HepG2 (cell line): ENCODE measurements around the gene TMX2. TPM values are rescaled to one million over a fixed set of nuclear protein-coding genes. Genes with fewer than 3 reads are reported as not detected.

Experiments
- CBX2 ChIP-seq, 2 experiments: fragments of 200-600 bp in 1 of 2; sonication (generic); formaldehyde crosslinking in 1 of 2; IDR thresholded peaks; 2 replicates each; pipeline versions ENCODE4 v1.7.0 to v1.8.1; 2018 to 2022; ENCODE audit warnings: low read depth in 2 of 2, low read length in 1 of 2, mild to moderate bottlenecking in 1 of 2, missing genetic modification reagents in 1 of 2
- CREM ChIP-seq, 2 experiments: sonication (generic) in 1 of 2; formaldehyde crosslinking in 1 of 2; IDR thresholded peaks; 2 replicates each; pipeline versions ENCODE4 v1.4.0 to v1.6.1; 2016 to 2020; ENCODE audit warnings: antibody characterized with exemption in 1 of 2, mild to moderate bottlenecking in 1 of 2, missing genetic modification reagents in 1 of 2
- NFKB2 ChIP-seq: sonication (generic); formaldehyde crosslinking; IDR thresholded peaks from 2 replicates; pipeline ENCODE4 v1.4.0; 2020; ENCODE audit warnings: missing genetic modification reagents, borderline replicate concordance
- RERE ChIP-seq: IDR thresholded peaks from 2 replicates; pipeline ENCODE4 v1.6.1; 2016; ENCODE audit warnings: low read depth, missing genetic modification reagents, missing compliant biosample characterization
- SMAD1 ChIP-seq: sonication (generic); formaldehyde crosslinking; IDR thresholded peaks from 2 replicates; pipeline ENCODE4 v1.4.0; 2020; ENCODE audit warnings: missing genetic modification reagents, low read depth, mild to moderate bottlenecking, borderline replicate concordance
- ZEB1 ChIP-seq: IDR thresholded peaks from 2 replicates; pipeline ENCODE4 v1.6.1; 2012; ENCODE audit warnings: mild to moderate bottlenecking, low read depth, inconsistent platforms; ENCODE audit not compliant: insufficient replicate concordance
- ZNF33A ChIP-seq: sonication (generic); formaldehyde crosslinking; IDR thresholded peaks from 2 replicates; pipeline ENCODE4 v1.5.1; 2020; ENCODE audit warnings: missing genetic modification reagents, mild to moderate bottlenecking, moderate library complexity, borderline replicate concordance
- ZNF430 ChIP-seq: sonication (generic); formaldehyde crosslinking; IDR thresholded peaks from 2 replicates; pipeline ENCODE4 v1.9.0; 2021; ENCODE audit warnings: mild to moderate bottlenecking, missing genetic modification reagents
- ZNF546 ChIP-seq: sonication (generic); formaldehyde crosslinking; conservative IDR thresholded peaks from 2 replicates; pipeline ENCODE4 v1.8.1; 2023; ENCODE audit warnings: mild to moderate bottlenecking, missing genetic modification reagents
- ZNF614 ChIP-seq: IDR thresholded peaks from 2 replicates; pipeline ENCODE4 v1.6.1; 2018; ENCODE audit warnings: missing biosample characterization, missing genetic modification reagents, inconsistent platforms, borderline replicate concordance
- ZNF615 ChIP-seq: sonication (generic); formaldehyde crosslinking; IDR thresholded peaks from 2 replicates; pipeline ENCODE4 v1.5.0; 2020; ENCODE audit warnings: mild to moderate bottlenecking, missing genetic modification reagents, borderline replicate concordance
- polyA plus RNA-seq, 8 experiments: library from polyadenylated mRNA; depleted of rRNA in 3 of 8; stranded (reverse) in 7 of 8; unstranded in 1 of 8; fragments of >200 nt; fragmentation: Illumina TruSeq in 4 of 8; extraction: Trizol in 4 of 8; gene quantifications; 2 replicates each; pipeline versions ENCODE4 v1.2.1 to v1.2.3, GENCODE V29; 2011 to 2016; ENCODE audit warnings: low read depth in 4 of 8, missing spikeins in 1 of 8, mixed read lengths in 1 of 8; ENCODE audit not compliant: insufficient read depth in 1 of 8
- total RNA-seq, 5 experiments: library from RNA; depleted of rRNA; stranded (reverse); fragments of >200 nt; fragmentation: Illumina TruSeq; extraction: Trizol; gene quantifications; 2 replicates each; pipeline ENCODE4 v1.2.3, GENCODE V29; 2016; ENCODE audit warnings: low read depth in 1 of 5
- TF ChIP-seq, protein P1 (sequence below): sonication (generic); formaldehyde crosslinking; IDR thresholded peaks from 2 replicates; pipeline ENCODE4 v1.4.0; 2020; ENCODE audit warnings: missing genetic modification reagents, borderline replicate concordance

Gene TMX2
- total and polyA plus RNA-seq, 2 of the 13 experiments (the other 11 are each of a cell fraction or from before 2014, with no cell fraction given): 84.5 to 129 TPM

DNA sequence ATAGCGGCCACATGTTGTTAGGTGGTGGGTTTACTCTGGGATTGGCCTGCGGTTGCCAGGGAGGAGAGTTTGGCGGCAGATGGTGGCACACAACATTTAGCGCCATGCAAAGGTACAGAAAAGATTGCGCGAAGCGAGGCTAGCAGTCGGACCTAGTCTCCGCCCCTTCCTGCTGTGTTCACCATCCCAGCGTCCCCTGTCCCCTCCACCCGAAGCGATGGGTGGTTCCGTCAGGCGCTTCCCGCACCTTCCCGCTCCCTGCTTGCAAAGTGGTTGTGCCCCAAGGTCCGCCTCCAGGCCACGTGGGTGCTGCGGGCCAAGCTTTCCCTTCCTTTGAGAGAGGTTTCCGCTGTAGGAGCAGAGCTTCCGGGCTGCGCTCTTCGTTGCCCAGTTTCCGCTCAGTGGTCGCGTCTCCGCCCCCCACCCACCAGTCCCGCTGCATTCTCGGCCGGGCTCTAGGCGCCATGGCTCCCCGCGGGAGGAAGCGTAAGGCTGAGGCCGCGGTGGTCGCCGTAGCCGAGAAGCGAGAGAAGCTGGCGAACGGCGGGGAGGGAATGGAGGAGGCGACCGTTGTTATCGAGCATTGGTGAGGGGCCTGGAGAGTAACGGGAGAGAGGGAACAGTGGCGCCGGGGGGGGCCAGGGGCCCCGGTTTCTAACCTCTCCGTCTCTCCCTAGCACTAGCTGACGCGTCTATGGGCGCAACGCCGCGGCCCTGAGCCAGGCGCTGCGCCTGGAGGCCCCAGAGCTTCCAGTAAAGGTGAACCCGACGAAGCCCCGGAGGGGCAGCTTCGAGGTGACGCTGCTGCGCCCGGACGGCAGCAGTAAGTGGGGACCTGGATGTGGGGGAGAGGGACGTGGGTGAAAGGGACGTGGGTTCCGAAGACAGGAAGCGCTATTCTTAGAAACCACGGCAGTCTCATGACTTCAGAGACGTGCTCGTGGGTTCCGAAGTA, 29.0 kb downstream of the TMX2 start, which contains the start of gene SELENOH (continued):
- TF ChIP-seq ZNF614 (CRISPR knock-in tag) (peak; percentile 65; the same call in 1 of the 2 replicates), SMAD1 (peak; percentile 87; the same call in 1 of the 2 replicates), NFKB2 (CRISPR knock-in tag) (no peak), ZNF615 (CRISPR knock-in tag) (no peak; the same call in 1 of the 2 replicates), ZNF33A (CRISPR knock-in tag) (no peak), ZNF546 (CRISPR knock-in tag) (no peak), ZEB1 (no peak), RERE (CRISPR knock-in tag) (peak; percentile 62; the same call in 1 of the 2 replicates), CREM (IDR thresholded peaks at IDR 0.05) (peak; percentile 55), CREM (CRISPR knock-in tag; IDR thresholded peaks at IDR 0.05) (no peak), ZNF430 (CRISPR knock-in tag) (no peak), CBX2 (IDR thresholded peaks at IDR 0.05; ENCODE audit: low read depth, low read length) (no peak), CBX2 (CRISPR knock-in tag; IDR thresholded peaks at IDR 0.05; ENCODE audit: low read depth) (no peak)
- TF ChIP-seq, protein P1, sequence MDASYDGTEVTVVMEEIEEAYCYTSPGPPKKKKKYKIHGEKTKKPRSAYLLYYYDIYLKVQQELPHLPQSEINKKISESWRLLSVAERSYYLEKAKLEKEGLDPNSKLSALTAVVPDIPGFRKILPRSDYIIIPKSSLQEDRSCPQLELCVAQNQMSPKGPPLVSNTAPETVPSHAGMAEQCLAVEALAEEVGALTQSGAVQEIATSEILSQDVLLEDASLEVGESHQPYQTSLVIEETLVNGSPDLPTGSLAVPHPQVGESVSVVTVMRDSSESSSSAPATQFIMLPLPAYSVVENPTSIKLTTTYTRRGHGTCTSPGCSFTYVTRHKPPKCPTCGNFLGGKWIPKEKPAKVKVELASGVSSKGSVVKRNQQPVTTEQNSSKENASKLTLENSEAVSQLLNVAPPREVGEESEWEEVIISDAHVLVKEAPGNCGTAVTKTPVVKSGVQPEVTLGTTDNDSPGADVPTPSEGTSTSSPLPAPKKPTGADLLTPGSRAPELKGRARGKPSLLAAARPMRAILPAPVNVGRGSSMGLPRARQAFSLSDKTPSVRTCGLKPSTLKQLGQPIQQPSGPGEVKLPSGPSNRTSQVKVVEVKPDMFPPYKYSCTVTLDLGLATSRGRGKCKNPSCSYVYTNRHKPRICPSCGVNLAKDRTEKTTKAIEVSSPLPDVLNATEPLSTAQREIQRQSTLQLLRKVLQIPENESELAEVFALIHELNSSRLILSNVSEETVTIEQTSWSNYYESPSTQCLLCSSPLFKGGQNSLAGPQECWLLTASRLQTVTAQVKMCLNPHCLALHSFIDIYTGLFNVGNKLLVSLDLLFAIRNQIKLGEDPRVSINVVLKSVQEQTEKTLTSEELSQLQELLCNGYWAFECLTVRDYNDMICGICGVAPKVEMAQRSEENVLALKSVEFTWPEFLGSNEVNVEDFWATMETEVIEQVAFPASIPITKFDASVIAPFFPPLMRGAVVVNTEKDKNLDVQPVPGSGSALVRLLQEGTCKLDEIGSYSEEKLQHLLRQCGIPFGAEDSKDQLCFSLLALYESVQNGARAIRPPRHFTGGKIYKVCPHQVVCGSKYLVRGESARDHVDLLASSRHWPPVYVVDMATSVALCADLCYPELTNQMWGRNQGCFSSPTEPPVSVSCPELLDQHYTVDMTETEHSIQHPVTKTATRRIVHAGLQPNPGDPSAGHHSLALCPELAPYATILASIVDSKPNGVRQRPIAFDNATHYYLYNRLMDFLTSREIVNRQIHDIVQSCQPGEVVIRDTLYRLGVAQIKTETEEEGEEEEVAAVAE: peak; percentile 66; the same call in 1 of the 2 replicates
